ENCODE measurements around the gene CNTNAP2. TPM values are rescaled to one million over a fixed set of nuclear protein-coding genes. Genes with fewer than 3 reads are reported as not detected.
"Not testable (repeated sequence)": the region's sequence is repeated elsewhere in the genome, so short reads cannot be mapped to it uniquely, and the experiment has no call there.

Gene CNTNAP2
- total RNA-seq, 1 experiment from 2014 or later = 64.5 TPM

DNA sequence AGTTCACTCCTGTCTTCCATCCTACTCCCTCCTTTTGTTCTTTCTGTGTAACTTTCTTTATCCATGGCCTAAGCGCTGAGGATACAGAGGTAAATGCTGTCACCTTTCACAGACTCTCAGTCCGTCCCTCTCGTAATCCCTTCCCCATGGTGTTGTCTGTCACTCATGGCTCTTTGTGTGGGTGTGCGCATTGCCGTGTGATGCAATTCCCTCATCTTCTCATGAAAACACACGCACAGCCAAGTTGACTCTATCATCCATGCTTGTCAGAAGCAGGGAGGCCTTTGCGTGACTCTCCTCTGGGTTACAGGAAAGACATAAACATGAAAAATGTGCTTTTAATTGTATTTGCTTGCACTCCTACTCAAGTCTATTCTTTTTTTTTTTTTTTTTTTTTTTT, 2348.3 kb downstream of the CNTNAP2 start:
- Mint-ChIP-seq H3K27me3 (ENCODE audit: low read depth) (no peaks in the 10 kb centered on the region; the same call in 1 of the 2 replicates), H3K36me3 (ENCODE audit: insufficient read depth in 1 of 3, low read depth in 3 of 3) (peaks cover 0 to 23% (median 3%) of the 10 kb centered on the region in 3 experiments; a peak in 5 of 7 replicates), H3K27ac (no peak overlapping the region; a peak in 1 of 7 replicates), H3K4me1 (no peaks in the 10 kb centered on the region), H3K9me3 (peaks cover 13 to 15% of the 10 kb centered on the region in 2 experiments), H3K4me3 (no peak overlapping the region)
- Histone ChIP-seq H2BK15ac (ENCODE audit: low read depth, low read length) (no peak overlapping the region), H2BK12ac (ENCODE audit: insufficient read length, low read depth, low read length) (no peak overlapping the region), H3K23me2 (ENCODE audit: insufficient read length, low read depth, low read length, poor library complexity, severe bottlenecking) (no peaks in the 10 kb centered on the region), H2BK120ac (ENCODE audit: low read depth, low read length, poor library complexity, severe bottlenecking) (no peak overlapping the region), H4K91ac (ENCODE audit: insufficient read length, low read depth, low read length) (no peak overlapping the region), H4K20me1 (ENCODE audit: control insufficient read depth, insufficient read depth, insufficient read length) (no peaks in the 10 kb centered on the region), H3K56ac (ENCODE audit: insufficient read length, low read depth, low read length) (no peak overlapping the region), H2AFZ (ENCODE audit: low read length) (no peak overlapping the region), H3K18ac (ENCODE audit: insufficient read length, low read depth, low read length) (no peak overlapping the region), H2AK5ac (ENCODE audit: insufficient read length, low read length) (no peak overlapping the region), H3K9ac (ENCODE audit: extremely low read depth, insufficient read length, low read length) (no peak overlapping the region), H3K4me1 (ENCODE audit: insufficient read depth, low read length) (no peaks in the 10 kb centered on the region), H3T11ph (ENCODE audit: low read length) (no peak overlapping the region), H3K27me3 (ENCODE audit: insufficient read depth, low read length) (no peaks in the 10 kb centered on the region), H3K14ac (ENCODE audit: insufficient read depth, low read length) (no peak overlapping the region; the same call in 1 of the 2 replicates), H2BK20ac (ENCODE audit: low read depth, low read length, poor library complexity, severe bottlenecking) (no peak overlapping the region), H3K4me2 (ENCODE audit: insufficient read depth, insufficient read length, low read length) (no peak overlapping the region), H4K5ac (ENCODE audit: insufficient read length, low read depth, low read length) (no peak overlapping the region), H2BK5ac (ENCODE audit: insufficient read length, low read length) (no peak overlapping the region), H3K79me2 (ENCODE audit: insufficient read depth, low read length) (no peaks in the 10 kb centered on the region), H3K23ac (ENCODE audit: insufficient read length, low read depth, low read length) (no peak overlapping the region), H3K79me1 (ENCODE audit: insufficient read depth, low read depth, low read length, poor library complexity, severe bottlenecking) (no peaks in the 10 kb centered on the region), H3K27ac (ENCODE audit: insufficient read length, low read depth, low read length) (no peak overlapping the region), H3K4ac (ENCODE audit: low read depth, low read length) (no peak overlapping the region), H4K8ac (replicated peaks; ENCODE audit: insufficient read length, low read depth, low read length) (no peak overlapping the region), H3K9me3 (ENCODE audit: control insufficient read depth, low read depth, low read length) (no peaks in the 10 kb centered on the region)
- no peak for DNase-seq
- TF ChIP-seq, protein P1, sequence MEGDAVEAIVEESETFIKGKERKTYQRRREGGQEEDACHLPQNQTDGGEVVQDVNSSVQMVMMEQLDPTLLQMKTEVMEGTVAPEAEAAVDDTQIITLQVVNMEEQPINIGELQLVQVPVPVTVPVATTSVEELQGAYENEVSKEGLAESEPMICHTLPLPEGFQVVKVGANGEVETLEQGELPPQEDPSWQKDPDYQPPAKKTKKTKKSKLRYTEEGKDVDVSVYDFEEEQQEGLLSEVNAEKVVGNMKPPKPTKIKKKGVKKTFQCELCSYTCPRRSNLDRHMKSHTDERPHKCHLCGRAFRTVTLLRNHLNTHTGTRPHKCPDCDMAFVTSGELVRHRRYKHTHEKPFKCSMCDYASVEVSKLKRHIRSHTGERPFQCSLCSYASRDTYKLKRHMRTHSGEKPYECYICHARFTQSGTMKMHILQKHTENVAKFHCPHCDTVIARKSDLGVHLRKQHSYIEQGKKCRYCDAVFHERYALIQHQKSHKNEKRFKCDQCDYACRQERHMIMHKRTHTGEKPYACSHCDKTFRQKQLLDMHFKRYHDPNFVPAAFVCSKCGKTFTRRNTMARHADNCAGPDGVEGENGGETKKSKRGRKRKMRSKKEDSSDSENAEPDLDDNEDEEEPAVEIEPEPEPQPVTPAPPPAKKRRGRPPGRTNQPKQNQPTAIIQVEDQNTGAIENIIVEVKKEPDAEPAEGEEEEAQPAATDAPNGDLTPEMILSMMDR (conservative IDR thresholded peaks at IDR 0.05) = no peak
- WGBS (ENCODE audit: extremely low coverage, insufficient read length, low lambda C conversion rate) = no CpG with 5 or more reads among the region's 7 CpGs

DNA sequence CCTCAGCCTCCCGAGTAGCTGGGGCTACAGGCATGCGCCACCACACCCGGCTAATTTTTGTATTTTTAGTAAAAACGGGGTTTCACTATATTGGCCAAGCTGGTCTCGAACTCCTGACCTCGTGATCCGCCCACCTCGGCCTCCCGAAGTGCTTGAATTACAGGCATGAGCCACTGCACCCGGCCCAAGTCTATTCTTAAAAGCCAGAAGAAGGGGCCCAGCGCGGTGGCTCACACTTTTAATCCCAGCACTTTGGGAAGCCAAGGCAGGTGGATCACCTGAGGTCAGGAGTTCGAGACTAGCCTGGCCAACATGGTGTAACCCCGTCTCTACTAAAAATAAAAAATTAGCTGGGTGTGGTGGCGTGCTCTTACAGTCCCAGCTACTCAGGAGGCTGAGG, 2348.8 kb downstream of the CNTNAP2 start:
- H3K18ac ChIP-seq (ENCODE audit: insufficient read length, low read depth, low read length); H4K5ac ChIP-seq (ENCODE audit: insufficient read length, low read depth, low read length); H2AFZ ChIP-seq (ENCODE audit: low read length); DNase-seq; H4K8ac ChIP-seq (replicated peaks; ENCODE audit: insufficient read length, low read depth, low read length); H3K4me2 ChIP-seq (ENCODE audit: insufficient read depth, insufficient read length, low read length); H3K4me1 ChIP-seq (ENCODE audit: insufficient read depth, low read length); H3K23ac ChIP-seq (ENCODE audit: insufficient read length, low read depth, low read length); H3K4ac ChIP-seq (ENCODE audit: low read depth, low read length); H4K91ac ChIP-seq (ENCODE audit: insufficient read length, low read depth, low read length); H2BK20ac ChIP-seq (ENCODE audit: low read depth, low read length, poor library complexity, severe bottlenecking); H3K23me2 ChIP-seq (ENCODE audit: insufficient read length, low read depth, low read length, poor library complexity, severe bottlenecking); H2BK5ac ChIP-seq (ENCODE audit: insufficient read length, low read length); H3K56ac ChIP-seq (ENCODE audit: insufficient read length, low read depth, low read length); H3K27me3 Mint-ChIP-seq (ENCODE audit: low read depth); H3K27me3 ChIP-seq (ENCODE audit: insufficient read depth, low read length); H4K20me1 ChIP-seq (ENCODE audit: control insufficient read depth, insufficient read depth, insufficient read length); H2BK120ac ChIP-seq (ENCODE audit: low read depth, low read length, poor library complexity, severe bottlenecking); H2BK15ac ChIP-seq (ENCODE audit: low read depth, low read length); H3K14ac ChIP-seq (ENCODE audit: insufficient read depth, low read length); H3K4me1 Mint-ChIP-seq; H3T11ph ChIP-seq (ENCODE audit: low read length); H3K27ac ChIP-seq (ENCODE audit: insufficient read length, low read depth, low read length); H2BK12ac ChIP-seq (ENCODE audit: insufficient read length, low read depth, low read length); H3K9me3 ChIP-seq (ENCODE audit: control insufficient read depth, low read depth, low read length); H3K4me3 Mint-ChIP-seq; H3K9ac ChIP-seq (ENCODE audit: extremely low read depth, insufficient read length, low read length); H2AK5ac ChIP-seq (ENCODE audit: insufficient read length, low read length); H3K79me2 ChIP-seq (ENCODE audit: insufficient read depth, low read length); H3K79me1 ChIP-seq (ENCODE audit: insufficient read depth, low read depth, low read length, poor library complexity, severe bottlenecking); H3K27ac Mint-ChIP-seq: not testable (repeated sequence)
- Mint-ChIP-seq H3K36me3 (ENCODE audit: insufficient read depth in 1 of 3, low read depth in 3 of 3) (peaks cover 0 to 23% (median 3%) of the 10 kb centered on the region in 3 experiments; a peak in 5 of 7 replicates), H3K9me3 (peaks cover 13 to 15% of the 10 kb centered on the region in 2 experiments)
- no CpG with 5 or more reads among the region's 15 CpGs for WGBS (ENCODE audit: extremely low coverage, insufficient read length, low lambda C conversion rate)
